KOPT-K1 (cell line): ENCODE data around the gene SLC44A5.
"Not testable (repeated sequence)": the region's sequence is repeated elsewhere in the genome, so short reads cannot be mapped to it uniquely, and the experiment has no call there.

Experiments
- H3K27ac ChIP-seq: fragments of 200-600 bp; sonication (generic); 2 replicates; pipeline ENCODE4 v1.5.1; 2016; ENCODE audit warnings: antibody characterized with exemption, mild to moderate bottlenecking, low read depth, low read length; ENCODE audit not compliant: poor library complexity, severe bottlenecking
- H3K36me3 ChIP-seq: fragments of 200-600 bp; sonication (generic); 2 replicates; pipeline ENCODE4 v1.5.1; 2017; ENCODE audit warnings: antibody characterized with exemption, mild to moderate bottlenecking, low read length, moderate library complexity; ENCODE audit not compliant: insufficient read depth
- H3K9me3 ChIP-seq: fragments of 200-600 bp; sonication (generic); 2 replicates; pipeline ENCODE4 v1.5.1; 2017; ENCODE audit warnings: antibody characterized with exemption, low read length, mild to moderate bottlenecking; ENCODE audit not compliant: insufficient read depth, poor library complexity, severe bottlenecking

The SLC44A5 gene

DNA sequence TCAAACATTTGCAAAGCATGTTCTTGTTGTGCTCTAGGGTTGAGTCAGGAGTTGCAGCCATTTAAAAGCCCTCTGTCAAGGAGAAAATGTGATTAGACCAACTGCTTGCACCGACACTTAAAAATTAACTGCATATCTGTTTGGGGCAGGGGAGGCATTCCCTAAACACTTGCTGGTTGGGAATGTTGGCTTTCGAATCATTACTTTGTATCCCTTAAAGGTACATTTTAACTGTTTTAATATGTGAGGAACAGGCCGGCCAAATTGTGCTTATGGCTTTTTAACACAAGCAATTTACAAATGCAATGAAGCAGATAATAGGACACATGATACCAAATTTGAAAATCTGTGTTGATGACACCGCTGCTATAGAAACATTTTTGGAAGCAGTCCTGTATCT lies 317.6 kb downstream of the SLC44A5 start:
- no peak overlapping the region for H3K27ac ChIP-seq
- H3K36me3 ChIP-seq, result no peaks in the 10 kb centered on the region

DNA sequence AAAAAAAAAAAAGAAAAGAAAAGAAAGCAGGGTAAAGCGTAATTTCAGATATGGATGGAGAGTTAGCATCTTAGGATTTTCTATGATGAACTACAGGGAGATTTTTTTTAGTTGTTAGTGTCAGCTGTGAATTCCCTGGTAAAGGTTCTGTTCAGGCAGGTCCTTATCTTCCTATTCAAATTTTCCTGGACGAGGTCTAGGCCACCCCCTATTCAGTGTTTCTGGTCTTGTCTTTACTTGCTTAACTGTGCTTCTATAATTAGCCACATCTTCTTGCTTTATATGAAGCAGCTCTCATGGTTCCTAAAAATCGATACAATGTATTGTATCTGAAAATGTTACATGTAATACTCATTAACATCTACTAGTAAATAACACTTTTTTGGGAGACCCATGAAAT lies 318.9 kb downstream of the SLC44A5 start:
- Histone ChIP-seq H3K27ac (no peak overlapping the region), H3K9me3 (no peaks in the 10 kb centered on the region), H3K36me3 (no peaks in the 10 kb centered on the region)

More for the DNA sequence above, 317.6 kb downstream of the SLC44A5 start:
- H3K9me3 ChIP-seq, result no peaks in the 10 kb centered on the region

DNA sequence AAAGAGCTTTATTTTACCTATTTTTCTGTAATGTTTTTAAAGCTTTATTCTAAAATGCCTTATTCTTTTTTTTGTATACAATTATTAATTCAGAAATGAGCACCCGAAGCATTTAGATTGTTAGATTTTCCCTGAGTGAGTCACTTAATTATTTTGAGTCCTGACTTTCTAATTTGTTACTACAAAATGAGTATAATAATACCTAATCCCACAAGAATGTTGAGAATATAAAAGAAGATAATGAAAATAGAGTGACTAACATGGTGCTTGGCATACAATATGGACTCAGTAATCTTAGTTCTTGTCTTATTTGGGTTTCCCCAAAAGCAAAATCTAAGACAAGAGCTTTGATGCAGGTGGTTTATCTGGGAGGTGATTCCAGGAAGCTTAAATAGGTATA lies 334.5 kb downstream of the SLC44A5 start:
- Histone ChIP-seq H3K36me3 (no peaks in the 10 kb centered on the region), H3K27ac (no peak overlapping the region), H3K9me3 (no peaks in the 10 kb centered on the region)

DNA sequence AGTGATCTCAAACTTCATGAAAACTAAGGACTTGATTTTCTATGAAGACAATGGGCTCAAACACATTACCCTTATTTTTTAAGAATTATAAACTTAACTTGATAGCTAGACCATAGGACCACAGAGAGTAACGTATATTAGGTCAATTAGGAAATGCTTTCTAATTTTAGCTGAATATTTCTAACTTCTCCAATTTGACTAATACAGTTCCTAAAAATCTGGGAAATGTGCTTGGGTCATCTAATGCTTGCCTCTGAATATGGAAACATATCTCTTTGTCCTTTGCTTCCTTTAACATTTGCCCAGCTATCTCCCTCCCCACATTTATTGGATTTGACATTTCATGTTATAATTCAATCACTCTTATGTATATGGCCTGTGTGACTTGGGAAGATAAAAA lies 335.3 kb downstream of the SLC44A5 start:
- H3K36me3 ChIP-seq, result no peaks in the 10 kb centered on the region
- no peaks in the 10 kb centered on the region for H3K9me3 ChIP-seq

DNA sequence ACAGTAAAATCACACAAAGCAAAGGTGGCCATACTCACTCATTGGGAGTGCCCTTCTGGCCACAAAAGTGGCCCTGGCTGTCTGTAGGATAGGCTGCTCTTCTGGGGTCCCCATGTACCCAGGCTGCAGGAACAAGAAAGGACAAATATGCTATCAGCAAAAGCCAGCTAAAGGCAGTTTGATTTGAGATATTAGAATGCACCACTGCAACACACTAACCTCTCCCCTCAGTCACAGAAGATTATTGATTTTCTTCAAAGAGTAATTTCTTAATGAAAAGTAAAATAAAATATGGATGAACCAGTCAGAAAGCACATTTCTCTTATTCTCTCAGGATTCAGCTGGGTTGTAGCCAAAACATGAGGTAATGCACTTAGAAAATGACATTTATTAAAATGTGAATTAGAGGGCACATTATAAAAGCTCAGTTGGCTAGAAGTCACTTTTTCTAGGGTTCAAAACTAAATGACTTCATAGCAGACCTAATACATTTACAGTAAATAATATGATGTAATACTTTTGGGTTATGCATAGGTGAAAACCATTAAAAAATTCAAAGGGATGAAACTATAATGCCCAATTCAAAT lies 335.9 kb downstream of the SLC44A5 start:
- Histone ChIP-seq H3K27ac (no peak overlapping the region), H3K9me3 (no peaks in the 10 kb centered on the region), H3K36me3 (no peaks in the 10 kb centered on the region)

More for the DNA sequence above, 335.3 kb downstream of the SLC44A5 start:
- no peak overlapping the region for H3K27ac ChIP-seq

DNA sequence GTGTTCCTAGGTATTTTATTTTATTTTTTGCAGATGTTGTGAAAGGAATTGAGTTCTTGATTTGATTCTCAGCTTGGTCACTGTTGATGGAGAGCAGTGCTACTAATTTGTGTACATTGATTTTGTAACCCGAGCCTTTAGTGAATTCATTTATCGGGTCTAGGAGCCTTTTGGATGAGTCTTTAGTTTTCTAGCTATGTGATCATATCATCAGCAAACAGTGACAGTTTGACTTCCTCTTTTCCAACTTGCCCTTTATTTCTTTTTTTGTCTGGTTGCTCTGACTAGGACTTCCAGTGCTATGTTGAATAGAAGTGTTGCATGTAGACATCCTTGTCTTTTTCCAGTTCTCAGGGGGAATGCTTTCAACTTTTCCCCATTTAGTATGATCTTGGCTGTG lies 337.8 kb downstream of the SLC44A5 start:
- Histone ChIP-seq H3K36me3 (no peaks in the 10 kb centered on the region), H3K9me3 (no peaks in the 10 kb centered on the region), H3K27ac (no peak overlapping the region)

DNA sequence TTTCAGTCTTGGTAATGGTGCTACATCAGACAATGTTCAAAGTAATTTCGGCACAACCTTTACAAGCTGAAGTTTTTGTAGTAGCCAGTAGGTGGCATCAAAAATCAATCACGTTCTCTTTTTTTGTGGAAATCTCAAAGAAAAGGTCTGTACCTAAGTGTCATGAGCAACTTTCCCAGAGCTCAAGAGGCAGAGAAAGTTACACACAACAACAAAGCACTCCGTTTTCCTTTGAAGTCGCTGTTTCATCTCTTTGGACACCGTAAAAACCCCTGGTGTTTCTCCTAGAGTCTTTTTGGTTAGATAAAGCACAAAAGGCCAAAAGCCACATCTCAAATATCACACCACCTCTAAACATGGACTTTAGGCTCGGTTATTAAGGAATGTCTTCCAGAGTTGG lies 345.1 kb downstream of the SLC44A5 start:
- Histone ChIP-seq H3K27ac (no peak overlapping the region), H3K9me3 (no peaks in the 10 kb centered on the region), H3K36me3 (no peaks in the 10 kb centered on the region)

DNA sequence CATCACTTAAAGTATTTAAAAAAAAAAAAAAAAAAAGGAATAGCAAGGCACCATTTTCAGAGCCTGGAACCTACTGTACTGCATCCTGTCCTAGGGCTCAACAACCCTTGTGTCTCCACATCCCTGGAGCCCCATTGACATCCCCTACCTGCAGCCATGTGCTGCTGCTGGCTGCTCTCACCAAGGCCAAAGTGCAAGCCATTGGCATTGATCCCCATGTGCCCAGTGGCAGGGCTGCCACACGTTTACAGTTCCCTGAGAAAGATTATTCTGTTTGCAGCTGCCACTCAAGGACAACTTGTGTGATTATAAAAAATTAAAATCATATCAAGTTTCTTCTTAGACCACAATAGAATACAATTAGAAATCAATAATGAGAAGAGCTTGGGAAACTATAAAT lies 346.8 kb downstream of the SLC44A5 start:
- no peaks in the 10 kb centered on the region for H3K36me3 ChIP-seq
- no peaks in the 10 kb centered on the region for H3K9me3 ChIP-seq
- no peak overlapping the region for H3K27ac ChIP-seq

DNA sequence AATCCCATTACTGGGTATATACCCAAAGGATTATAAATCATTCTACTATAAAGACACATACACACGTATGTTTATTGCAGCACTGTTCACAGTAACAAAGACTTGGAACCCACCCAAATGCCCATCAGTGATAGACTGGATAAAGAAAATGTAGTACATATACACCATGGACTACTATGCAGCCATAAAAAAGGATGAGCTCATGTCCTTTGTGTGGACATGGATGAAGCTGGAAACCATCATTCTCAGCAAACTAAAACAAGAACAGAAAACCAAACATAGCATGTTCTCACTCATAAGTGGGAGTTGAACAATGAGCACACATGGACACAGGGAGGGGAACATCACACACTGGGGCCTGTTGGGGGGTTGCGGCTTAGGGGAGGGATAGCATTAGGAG lies 347.3 kb downstream of the SLC44A5 start:
- not testable (repeated sequence) for H3K9me3 ChIP-seq, H3K36me3 ChIP-seq, H3K27ac ChIP-seq

DNA sequence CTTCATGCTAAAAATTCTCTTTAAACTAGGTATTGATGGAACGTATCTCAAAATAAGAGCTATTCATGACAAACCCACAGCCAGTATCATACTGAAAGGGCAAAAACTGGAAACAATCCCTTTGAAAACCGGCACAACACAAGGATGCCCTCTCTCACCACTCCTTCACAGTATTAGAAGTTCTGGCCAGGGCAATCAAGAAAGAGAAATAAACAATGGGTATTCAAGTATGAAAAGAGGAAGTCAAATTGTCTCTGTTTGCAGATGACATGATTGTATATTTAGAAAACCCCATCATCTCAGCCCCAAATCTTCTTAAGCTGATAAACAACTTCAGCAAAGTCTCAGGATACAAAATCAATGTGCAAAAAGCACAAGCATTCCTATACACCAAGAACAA lies 349.0 kb downstream of the SLC44A5 start:
- H3K36me3 ChIP-seq, H3K9me3 ChIP-seq, H3K27ac ChIP-seq: not testable (repeated sequence)

DNA sequence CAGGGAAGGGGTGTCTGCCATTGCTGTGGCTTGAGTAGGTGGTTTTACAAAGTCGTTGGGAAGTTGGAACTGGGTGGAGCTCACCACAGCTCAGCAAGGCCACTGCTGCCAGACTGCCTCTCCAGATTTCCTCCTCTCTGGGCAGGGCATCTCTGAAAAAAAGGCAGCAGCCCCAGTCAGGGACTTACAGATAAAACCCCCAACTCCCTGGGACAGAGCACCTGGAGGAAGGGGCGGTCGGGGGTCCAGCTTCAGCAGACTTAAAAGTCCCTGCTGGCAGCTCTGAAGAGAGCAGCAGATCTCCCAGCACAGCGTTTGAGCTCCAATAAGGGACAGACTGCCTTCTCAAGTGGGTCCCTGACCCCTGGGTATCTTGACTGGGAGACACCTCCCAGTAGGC lies 352.6 kb downstream of the SLC44A5 start:
- Histone ChIP-seq H3K9me3 (no peaks in the 10 kb centered on the region), H3K36me3 (no peaks in the 10 kb centered on the region), H3K27ac (no peak overlapping the region)

DNA sequence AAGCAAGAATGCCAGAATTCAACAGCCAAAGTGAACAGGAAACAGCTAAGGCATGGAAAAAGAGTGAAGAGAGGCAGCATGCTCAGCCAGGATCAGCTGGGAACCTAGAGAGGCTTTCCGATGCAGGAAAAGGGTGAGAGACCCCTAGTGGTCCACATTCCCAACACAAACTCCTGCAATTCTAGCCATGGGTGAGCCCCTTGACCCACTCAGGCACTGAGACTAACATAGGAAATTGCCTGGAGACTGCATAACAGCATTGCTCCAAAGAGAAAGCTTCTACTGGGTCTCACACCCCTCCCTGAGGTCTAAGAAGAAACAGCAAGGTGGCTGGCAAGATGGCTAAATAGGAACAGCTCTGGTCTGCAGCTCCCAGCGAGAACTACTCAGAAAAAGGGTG lies 353.5 kb downstream of the SLC44A5 start:
- Histone ChIP-seq H3K36me3 (no peaks in the 10 kb centered on the region), H3K27ac (no peak overlapping the region), H3K9me3 (no peaks in the 10 kb centered on the region)

DNA sequence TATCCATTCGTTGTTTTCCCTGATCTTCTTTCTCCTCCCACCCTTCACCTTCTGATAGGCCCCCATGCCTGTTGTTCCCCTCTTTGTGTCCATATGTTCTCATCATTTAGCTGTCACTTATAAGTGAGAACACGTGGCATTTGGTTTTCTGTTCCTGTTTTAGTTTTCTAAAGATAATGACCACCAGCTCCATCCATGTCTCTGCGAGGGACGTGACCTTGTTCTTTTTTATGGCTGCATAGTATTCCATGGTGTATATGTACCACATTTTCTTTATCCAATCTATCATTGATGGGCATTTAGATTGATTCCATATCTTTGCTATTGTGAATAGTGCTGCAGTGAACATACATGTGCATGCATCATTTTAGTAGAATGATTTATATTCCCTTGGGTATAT lies 360.8 kb downstream of the SLC44A5 start:
- not testable (repeated sequence) for H3K36me3 ChIP-seq, H3K9me3 ChIP-seq, H3K27ac ChIP-seq

DNA sequence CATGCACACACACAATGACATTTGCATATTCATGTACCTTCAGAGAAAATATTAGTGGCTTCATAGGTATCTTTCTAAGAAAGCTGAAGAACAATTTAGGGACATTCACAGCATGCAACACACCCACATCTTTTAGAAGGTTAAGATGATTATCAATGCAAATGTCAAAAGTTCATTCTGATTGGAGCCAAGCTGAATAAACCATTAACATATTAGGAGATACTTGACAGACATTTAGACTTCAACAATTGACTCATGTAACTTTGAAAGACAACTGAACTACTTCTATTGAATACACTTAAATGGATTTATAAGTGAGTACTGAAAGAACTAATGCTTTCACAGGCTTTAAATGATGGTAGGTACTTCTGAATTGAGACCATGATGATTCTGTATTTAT lies 365.7 kb downstream of the SLC44A5 start:
- H3K36me3 ChIP-seq, result no peaks in the 10 kb centered on the region
- H3K27ac ChIP-seq, result no peak overlapping the region
- H3K9me3 ChIP-seq, result no peaks in the 10 kb centered on the region

DNA sequence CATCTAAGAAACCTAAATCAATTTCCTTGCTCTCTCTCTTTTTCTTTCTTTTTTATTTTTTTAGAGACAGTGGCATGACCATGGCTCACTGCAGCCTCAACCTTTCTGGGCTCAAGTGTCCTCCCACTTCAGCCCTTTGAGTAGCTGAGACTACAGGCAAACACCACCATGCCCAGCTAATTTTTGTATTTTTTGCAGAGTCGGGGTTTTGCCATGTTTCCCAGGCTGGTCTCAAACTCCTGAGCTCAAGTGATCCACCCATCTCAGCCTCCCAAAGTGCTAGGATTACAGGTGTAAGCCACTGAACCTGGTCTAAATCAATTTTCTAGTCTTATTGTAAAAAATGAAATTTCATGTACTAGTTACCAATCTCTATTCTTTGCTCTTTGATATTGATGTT lies 367.8 kb downstream of the SLC44A5 start:
- H3K36me3 ChIP-seq, result no peaks in the 10 kb centered on the region
- no peak overlapping the region for H3K27ac ChIP-seq
- H3K9me3 ChIP-seq, result no peaks in the 10 kb centered on the region

DNA sequence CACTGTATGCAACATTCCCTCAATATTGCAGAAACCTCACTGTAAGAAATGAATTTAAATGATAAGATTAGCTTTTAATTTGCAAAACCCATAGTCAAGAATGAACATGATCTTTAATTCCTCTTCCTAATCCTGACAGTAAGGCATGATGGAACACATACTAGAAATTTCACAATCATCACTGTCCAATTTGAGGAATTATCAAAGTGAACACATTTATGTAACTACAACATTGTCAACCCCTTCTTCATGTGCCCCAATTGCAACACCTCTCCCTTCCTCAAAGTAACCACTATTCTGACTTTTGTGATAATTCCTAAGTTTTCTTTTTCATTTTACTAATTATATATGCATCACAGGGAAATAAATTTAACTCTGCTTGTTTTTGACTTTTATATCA lies 373.6 kb downstream of the SLC44A5 start:
- Histone ChIP-seq H3K9me3 (no peaks in the 10 kb centered on the region), H3K27ac (no peak overlapping the region), H3K36me3 (no peaks in the 10 kb centered on the region)

DNA sequence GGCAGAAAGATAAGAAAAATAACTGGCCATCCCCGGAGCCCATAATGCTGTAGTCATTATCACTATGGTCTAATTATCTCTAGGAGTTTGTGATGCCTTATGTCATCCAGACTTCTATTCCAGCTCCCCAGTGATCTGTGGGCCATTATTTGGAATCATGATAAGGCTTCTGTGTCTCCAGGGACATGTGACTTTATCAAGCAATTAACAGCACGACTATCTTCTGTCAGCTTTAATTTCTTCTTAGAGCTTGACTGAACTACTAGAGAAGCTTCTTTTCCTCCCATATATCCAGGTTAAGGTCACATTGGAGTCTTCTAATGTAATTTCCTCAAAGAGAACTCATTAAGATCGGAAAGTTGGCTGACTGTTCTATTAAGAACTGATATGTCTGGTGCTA lies 376.4 kb downstream of the SLC44A5 start:
- H3K9me3 ChIP-seq, result no peaks in the 10 kb centered on the region
- H3K27ac ChIP-seq, result no peak overlapping the region
- H3K36me3 ChIP-seq, result no peaks in the 10 kb centered on the region
